K562 (cell line): ENCODE results near the gene IL9. TPM values are rescaled to one million over a fixed set of nuclear protein-coding genes. Genes with fewer than 3 reads are reported as not detected.

ENCODE experiments used
- ATAC-seq: fragments of 200-7000 bp; cut with Tn5 transposase; 3 replicates; pipeline ENCODE4 v1.9.1; 2020; ENCODE audit warnings: moderate library complexity
- BruUV-seq: library from RNA; stranded (reverse); fragments of 400-500 nt; replicated peaks from 2 replicates; lab custom pipeline; 2021; lab: Mats Ljungman, UMichigan
- CTCF ChIA-PET: fragments of 300-600 bp; formaldehyde crosslinking; extraction: SDS; loops from one replicate; lab custom pipeline; 2021; ENCODE audit warnings: low intra/inter-chr PET ratio; lab: Yijun Ruan, JAX
- POLR2A ChIA-PET: fragments of 300-600, 350-650 bp; sonication (Branson Sonifier 250); formaldehyde crosslinking; extraction: SDS; loops from one replicate; lab custom pipeline; 2021; ENCODE audit warnings: antibody characterized with exemption, inconsistent platforms; lab: Yijun Ruan, JAX
- DNase-seq, 4 experiments: peaks; one replicate each; pipeline versions ENCODE4 v3.0.0 to v3.0.0-alpha.2; 2011 to 2018; ENCODE audit warnings: low spot score in 3 of 4, mixed read lengths in 3 of 4; ENCODE audit errors: extremely low read depth in 1 of 4
- FAIRE-seq: peaks from 2 replicates; lab custom pipeline; 2011; peaks lifted over from hg19 to GRCh38; lab: Jason Lieb, UNC
- H2AFZ ChIP-seq: 2 replicates; pipeline ENCODE4 v1.6.0; 2011; ENCODE audit warnings: low read depth, low read length, control low read depth, inconsistent platforms
- H3K27ac ChIP-seq: fragments of 200-600 bp; 3 replicates; pipeline ENCODE4 v1.8.0; 2011; ENCODE audit warnings: low read depth, mild to moderate bottlenecking, control low read depth, inconsistent platforms, low read length, moderate library complexity, mixed read lengths; ENCODE audit errors: extremely low read depth
- H3K27me3 ChIP-seq, 2 experiments: fragments of 300-600 bp in 1 of 2; 2 replicates in 1 of 2; 3 replicates in 1 of 2; pipeline versions ENCODE4 v1.6.0 to v1.8.0; 2011; ENCODE audit warnings: inconsistent platforms in 2 of 2, low read length in 2 of 2, mild to moderate bottlenecking in 1 of 2, mixed read lengths in 1 of 2, moderate library complexity in 1 of 2; ENCODE audit not compliant: control insufficient read depth in 2 of 2, insufficient read depth in 2 of 2
- H3K36me3 ChIP-seq: fragments of 300-600 bp; 3 replicates; pipeline ENCODE4 v1.8.0; 2011; ENCODE audit warnings: mild to moderate bottlenecking, low read length, inconsistent platforms; ENCODE audit not compliant: control insufficient read depth, insufficient read depth
- H3K4me1 ChIP-seq, 2 experiments: fragments of 200-600 bp in 1 of 2; replicated peaks in 1 of 2; 2 replicates in 1 of 2; 3 replicates in 1 of 2; pipeline versions ENCODE4 v1.5.1 to v1.8.0; 2011; ENCODE audit warnings: inconsistent platforms in 2 of 2, low read length in 2 of 2, mild to moderate bottlenecking in 1 of 2, mixed read lengths in 1 of 2, moderate library complexity in 1 of 2; ENCODE audit not compliant: control insufficient read depth in 2 of 2, insufficient read depth in 2 of 2
- H3K4me2 ChIP-seq: 2 replicates; pipeline ENCODE4 v1.6.1; 2011; ENCODE audit warnings: low read length, control low read depth, inconsistent platforms, mixed read lengths; ENCODE audit not compliant: insufficient read depth
- H3K4me3 ChIP-seq: fragments of 200-600 bp; sonication (generic), shearing (Covaris generic); 2 replicates; pipeline ENCODE4 v1.5.1; 2016; ENCODE audit warnings: control low read depth, inconsistent platforms
- H3K79me2 ChIP-seq: fragments of 200-600 bp; 3 replicates; pipeline ENCODE4 v1.8.0; 2011; ENCODE audit warnings: low read length, inconsistent platforms; ENCODE audit not compliant: control insufficient read depth, insufficient read depth
- H3K9ac ChIP-seq, 2 experiments: 2 replicates each; pipeline versions ENCODE4 v1.6.0 to v1.6.1; 2011; ENCODE audit warnings: low read depth in 2 of 2, low read length in 2 of 2, control low read depth in 1 of 2, inconsistent platforms in 1 of 2, mild to moderate bottlenecking in 1 of 2, mixed read lengths in 1 of 2; ENCODE audit not compliant: insufficient read depth in 1 of 2
- H3K9me1 ChIP-seq: one replicate; pipeline ENCODE4 v1.6.0; 2011; ENCODE audit warnings: inconsistent platforms, mild to moderate bottlenecking, low read length, moderate library complexity; ENCODE audit not compliant: control insufficient read depth, insufficient read depth
- H3K9me3 ChIP-seq: replicated peaks from 2 replicates; pipeline ENCODE4 v1.5.1; 2011; ENCODE audit warnings: low read depth, low read length, inconsistent platforms; ENCODE audit not compliant: control insufficient read depth, insufficient read depth
- H4K20me1 ChIP-seq: replicated peaks from 2 replicates; pipeline ENCODE4 v1.6.1; 2011; ENCODE audit warnings: low read length, inconsistent platforms, mixed read lengths; ENCODE audit not compliant: control insufficient read depth, insufficient read depth
- CHD1 ChIP-seq: fragments of 200-600 bp; sonication (generic); IDR thresholded peaks from one replicate; pipeline ENCODE4 v1.6.1; 2012; ENCODE audit warnings: mild to moderate bottlenecking, moderate library complexity, low read length, inconsistent platforms
- FOXK1 ChIP-seq: sonication (generic); formaldehyde crosslinking; IDR thresholded peaks from 2 replicates; pipeline ENCODE4 v1.8.0; 2022; ENCODE audit warnings: missing genetic modification reagents, mild to moderate bottlenecking, borderline replicate concordance
- IFI16 ChIP-seq: fragments of 250-450 bp; sonication (Bioruptor Pico); IDR thresholded peaks from 2 replicates; pipeline ENCODE4 v2.1.2; 2022; ENCODE audit warnings: mild to moderate bottlenecking, inconsistent platforms
- MYNN ChIP-seq, 2 experiments: sonication (generic); formaldehyde crosslinking in 1 of 2; IDR thresholded peaks; 2 replicates each; pipeline versions ENCODE4 v1.5.0 to v1.6.1; 2016 to 2020; ENCODE audit warnings: antibody characterized with exemption in 1 of 2, missing genetic modification reagents in 1 of 2
- RBM14 ChIP-seq: fragments of 200-400 bp; formaldehyde crosslinking; IDR thresholded peaks from 2 replicates; pipeline ENCODE4 v1.6.1; 2018; ENCODE audit warnings: low read depth, mild to moderate bottlenecking, low read length, moderate library complexity, borderline replicate concordance; ENCODE audit not compliant: insufficient read depth
- TSC22D4 ChIP-seq: fragments of 450-650 bp; IDR thresholded peaks from 2 replicates; pipeline ENCODE4 v1.6.1; 2016; ENCODE audit warnings: missing genetic modification characterization, missing biosample characterization, control low read depth
- ZKSCAN1 ChIP-seq: fragments of 150-350 bp; IDR thresholded peaks from 2 replicates; pipeline ENCODE4 v1.6.1; 2016; ENCODE audit warnings: low read depth, low read length
- ZNF444 ChIP-seq: fragments of 250-450 bp; sonication (Bioruptor Pico); IDR thresholded peaks from 2 replicates; pipeline ENCODE4 v1.4.0; 2020; ENCODE audit warnings: mild to moderate bottlenecking, moderate library complexity
- ZNF445 ChIP-seq: fragments of 250-450 bp; sonication (Bioruptor Pico); IDR thresholded peaks from 2 replicates; pipeline ENCODE4 v1.4.0; 2020; ENCODE audit warnings: low read depth, mild to moderate bottlenecking, moderate library complexity
- ZNF696 ChIP-seq: fragments of 250-450 bp; sonication (Bioruptor Pico); conservative IDR thresholded peaks from 2 replicates; pipeline ENCODE4 v1.4.0; 2020; ENCODE audit warnings: mild to moderate bottlenecking, moderate library complexity
- WGBS: fragments of 100-300 bp; shearing (Covaris generic); methylation state at CpG from one replicate; pipeline ENCODE4 v1.1.6; 2016; ENCODE audit warnings: low coverage, mixed read lengths; ENCODE audit not compliant: insufficient coverage; ENCODE audit errors: missing lambda C conversion rate; 5-methylcytosine and 5-hydroxymethylcytosine counted together
- in situ Hi-C: fragments of 300-500 bp; cut with MboI; formaldehyde crosslinking; loops from 4 replicates; pipeline ENCODE4 v1.15.0; 2018; ENCODE audit warnings: inconsistent platforms, mixed read lengths
- intact Hi-C: fragments of 100-400 bp; cut with micrococcal nuclease; formaldehyde crosslinking; loops from 2 replicates; pipeline ENCODE4 v1.14.2; 2022
- polyA plus RNA-seq, 8 experiments: library from polyadenylated mRNA; depleted of rRNA in 4 of 8; stranded (reverse) in 5 of 8; unstranded in 3 of 8; fragments of >200 nt; fragmentation: Nextera tagmentation in 2 of 8; fragmentation: Illumina TruSeq in 1 of 8; extraction: Ambion mirVana in 2 of 8; extraction: Trizol in 1 of 8; gene quantifications; 2 replicates each; pipeline versions ENCODE4 v1.2.1 to v1.2.3, GENCODE V29; 2011 to 2014; ENCODE audit warnings: inconsistent platforms in 1 of 8, missing spikeins in 1 of 8
- total RNA-seq, 7 experiments: library from RNA; depleted of rRNA in 6 of 7; stranded (reverse); fragments of >200 nt in 6 of 7; fragmentation: Illumina TruSeq in 2 of 7; extraction: Trizol in 2 of 7; gene quantifications; 2 replicates each; pipeline versions ENCODE4 v1.2.1 to v1.2.3, GENCODE V29; 2011 to 2021; ENCODE audit warnings: low replicate concordance in 1 of 7
- TF ChIP-seq, protein P1 (sequence below): fragments of 450-650 bp; IDR thresholded peaks from 2 replicates; pipeline ENCODE4 v1.6.1; 2016; ENCODE audit warnings: borderline replicate concordance
- TF ChIP-seq, protein P2 (sequence below): fragments of 450-650 bp; IDR thresholded peaks from 2 replicates; pipeline ENCODE4 v1.6.1; 2017; ENCODE audit warnings: antibody characterized with exemption, mild to moderate bottlenecking
- TF ChIP-seq, protein P3 (sequence below): fragments of 450-650 bp; conservative IDR thresholded peaks from 2 replicates; pipeline ENCODE4 v1.6.1; 2016; ENCODE audit warnings: missing genetic modification characterization, low read depth, mild to moderate bottlenecking, control low read depth, missing compliant biosample characterization

The IL9 gene
- total and polyA plus RNA-seq, 9 of the 15 experiments (the other 6 are each of a cell fraction or from before 2014, with no cell fraction given) = not detected

- TF ChIP-seq, protein P1, sequence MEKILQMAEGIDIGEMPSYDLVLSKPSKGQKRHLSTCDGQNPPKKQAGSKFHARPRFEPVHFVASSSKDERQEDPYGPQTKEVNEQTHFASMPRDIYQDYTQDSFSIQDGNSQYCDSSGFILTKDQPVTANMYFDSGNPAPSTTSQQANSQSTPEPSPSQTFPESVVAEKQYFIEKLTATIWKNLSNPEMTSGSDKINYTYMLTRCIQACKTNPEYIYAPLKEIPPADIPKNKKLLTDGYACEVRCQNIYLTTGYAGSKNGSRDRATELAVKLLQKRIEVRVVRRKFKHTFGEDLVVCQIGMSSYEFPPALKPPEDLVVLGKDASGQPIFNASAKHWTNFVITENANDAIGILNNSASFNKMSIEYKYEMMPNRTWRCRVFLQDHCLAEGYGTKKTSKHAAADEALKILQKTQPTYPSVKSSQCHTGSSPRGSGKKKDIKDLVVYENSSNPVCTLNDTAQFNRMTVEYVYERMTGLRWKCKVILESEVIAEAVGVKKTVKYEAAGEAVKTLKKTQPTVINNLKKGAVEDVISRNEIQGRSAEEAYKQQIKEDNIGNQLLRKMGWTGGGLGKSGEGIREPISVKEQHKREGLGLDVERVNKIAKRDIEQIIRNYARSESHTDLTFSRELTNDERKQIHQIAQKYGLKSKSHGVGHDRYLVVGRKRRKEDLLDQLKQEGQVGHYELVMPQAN = no peak
- TF ChIP-seq FOXK1 (CRISPR knock-in tag) (no peak), CHD1 (no peak), RBM14 (no peak), MYNN (IDR thresholded peaks at IDR 0.05) (no peak), MYNN (CRISPR knock-in tag; IDR thresholded peaks at IDR 0.05) (no peak), ZNF696 (CRISPR knock-in tag) (no peak)
These were observed 13.8 kb downstream of the IL9 start (continued) for GRCh38 chr5:135881819-135882218.

DNA sequence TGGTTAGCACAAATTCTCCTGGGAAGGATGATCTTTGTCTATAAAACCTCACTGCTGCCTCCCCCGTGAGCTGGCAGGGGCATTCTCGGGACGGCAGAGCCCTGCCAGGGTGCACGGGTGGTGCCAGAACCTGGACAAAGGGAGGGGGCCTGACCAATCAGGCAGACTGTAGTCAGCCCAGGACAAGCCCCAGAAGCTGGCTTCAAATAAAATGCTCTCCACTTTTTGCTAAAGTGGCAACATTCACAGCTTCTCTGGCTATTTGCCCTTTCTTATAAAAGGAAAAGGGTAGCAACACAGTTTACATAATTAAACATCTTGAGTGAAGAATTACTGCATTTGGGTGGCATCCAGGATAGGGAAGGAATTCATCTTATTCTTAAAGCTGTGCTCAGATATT, 14.4 kb downstream of the IL9 start:
- no peak overlapping the region for H3K9ac ChIP-seq
- peaks cover 2 to 38% of the 10 kb centered on the region in 2 experiments; a peak in 3 of 5 replicates for H3K27me3 ChIP-seq
- H3K4me2 ChIP-seq = no peak overlapping the region
- H3K4me1 ChIP-seq = no peaks in the 10 kb centered on the region
- intact Hi-C loops (no loop called here), in situ Hi-C loops (no loop called here)
- H4K20me1 ChIP-seq = no peaks in the 10 kb centered on the region
- FAIRE-seq = no peak
- BruUV-seq = no TSS peak
- ATAC-seq = no peak
- POLR2A ChIA-PET = interaction anchor here (1.2 kb wide), 1 partner anchor 10 kb away, joined by 6 read pairs; no protein-coding TSS in a partner anchor
- 0% methylated on average over 4 of the region's 4 CpGs for WGBS
- no peaks in the 10 kb centered on the region for H3K36me3 ChIP-seq
- H3K27ac ChIP-seq = no peak overlapping the region
- no peak for DNase-seq
- no peak overlapping the region for H2AFZ ChIP-seq
- H3K79me2 ChIP-seq = no peaks in the 10 kb centered on the region
- no peaks in the 10 kb centered on the region for H3K9me3 ChIP-seq
- no peak overlapping the region for H3K4me3 ChIP-seq
- H3K9me1 ChIP-seq = no peaks in the 10 kb centered on the region
- CTCF ChIA-PET = no interaction called here
- TF ChIP-seq ZNF444 (CRISPR knock-in tag) = no peak
- TF ChIP-seq IFI16 (CRISPR knock-in tag) = no peak
- TF ChIP-seq ZNF445 (CRISPR knock-in tag) = no peak
- TF ChIP-seq, protein P2, sequence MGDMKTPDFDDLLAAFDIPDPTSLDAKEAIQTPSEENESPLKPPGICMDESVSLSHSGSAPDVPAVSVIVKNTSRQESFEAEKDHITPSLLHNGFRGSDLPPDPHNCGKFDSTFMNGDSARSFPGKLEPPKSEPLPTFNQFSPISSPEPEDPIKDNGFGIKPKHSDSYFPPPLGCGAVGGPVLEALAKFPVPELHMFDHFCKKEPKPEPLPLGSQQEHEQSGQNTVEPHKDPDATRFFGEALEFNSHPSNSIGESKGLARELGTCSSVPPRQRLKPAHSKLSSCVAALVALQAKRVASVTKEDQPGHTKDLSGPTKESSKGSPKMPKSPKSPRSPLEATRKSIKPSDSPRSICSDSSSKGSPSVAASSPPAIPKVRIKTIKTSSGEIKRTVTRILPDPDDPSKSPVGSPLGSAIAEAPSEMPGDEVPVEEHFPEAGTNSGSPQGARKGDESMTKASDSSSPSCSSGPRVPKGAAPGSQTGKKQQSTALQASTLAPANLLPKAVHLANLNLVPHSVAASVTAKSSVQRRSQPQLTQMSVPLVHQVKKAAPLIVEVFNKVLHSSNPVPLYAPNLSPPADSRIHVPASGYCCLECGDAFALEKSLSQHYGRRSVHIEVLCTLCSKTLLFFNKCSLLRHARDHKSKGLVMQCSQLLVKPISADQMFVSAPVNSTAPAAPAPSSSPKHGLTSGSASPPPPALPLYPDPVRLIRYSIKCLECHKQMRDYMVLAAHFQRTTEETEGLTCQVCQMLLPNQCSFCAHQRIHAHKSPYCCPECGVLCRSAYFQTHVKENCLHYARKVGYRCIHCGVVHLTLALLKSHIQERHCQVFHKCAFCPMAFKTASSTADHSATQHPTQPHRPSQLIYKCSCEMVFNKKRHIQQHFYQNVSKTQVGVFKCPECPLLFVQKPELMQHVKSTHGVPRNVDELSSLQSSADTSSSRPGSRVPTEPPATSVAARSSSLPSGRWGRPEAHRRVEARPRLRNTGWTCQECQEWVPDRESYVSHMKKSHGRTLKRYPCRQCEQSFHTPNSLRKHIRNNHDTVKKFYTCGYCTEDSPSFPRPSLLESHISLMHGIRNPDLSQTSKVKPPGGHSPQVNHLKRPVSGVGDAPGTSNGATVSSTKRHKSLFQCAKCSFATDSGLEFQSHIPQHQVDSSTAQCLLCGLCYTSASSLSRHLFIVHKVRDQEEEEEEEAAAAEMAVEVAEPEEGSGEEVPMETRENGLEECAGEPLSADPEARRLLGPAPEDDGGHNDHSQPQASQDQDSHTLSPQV = no peak
- no peak for TF ChIP-seq TSC22D4 (tag)
- TF ChIP-seq, protein P3, sequence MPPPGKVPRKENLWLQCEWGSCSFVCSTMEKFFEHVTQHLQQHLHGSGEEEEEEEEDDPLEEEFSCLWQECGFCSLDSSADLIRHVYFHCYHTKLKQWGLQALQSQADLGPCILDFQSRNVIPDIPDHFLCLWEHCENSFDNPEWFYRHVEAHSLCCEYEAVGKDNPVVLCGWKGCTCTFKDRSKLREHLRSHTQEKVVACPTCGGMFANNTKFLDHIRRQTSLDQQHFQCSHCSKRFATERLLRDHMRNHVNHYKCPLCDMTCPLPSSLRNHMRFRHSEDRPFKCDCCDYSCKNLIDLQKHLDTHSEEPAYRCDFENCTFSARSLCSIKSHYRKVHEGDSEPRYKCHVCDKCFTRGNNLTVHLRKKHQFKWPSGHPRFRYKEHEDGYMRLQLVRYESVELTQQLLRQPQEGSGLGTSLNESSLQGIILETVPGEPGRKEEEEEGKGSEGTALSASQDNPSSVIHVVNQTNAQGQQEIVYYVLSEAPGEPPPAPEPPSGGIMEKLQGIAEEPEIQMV (tag) = no peak
- no peak for TF ChIP-seq ZKSCAN1
